ENCODE data around the gene DEUP1.

DNA sequence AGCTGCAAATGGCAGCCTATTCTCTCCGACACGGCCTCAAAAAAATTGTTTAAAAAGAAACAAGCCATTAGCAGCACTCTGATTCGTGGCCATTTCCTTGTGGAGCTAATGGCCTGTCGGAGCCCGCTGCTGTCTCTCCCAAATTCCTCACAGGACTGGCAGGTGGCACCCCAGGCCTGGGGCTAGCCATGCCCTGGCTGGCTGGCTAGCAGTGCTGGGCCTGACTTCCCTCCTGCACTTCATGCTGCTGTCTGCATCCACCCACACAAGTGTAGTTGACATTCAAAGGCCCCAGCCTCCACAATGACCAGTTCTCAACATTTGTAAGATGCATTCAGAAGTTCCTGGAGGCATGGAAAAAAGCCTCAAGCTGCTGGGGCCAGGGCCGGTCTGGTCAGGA is 151.2 kb downstream of the DEUP1 start:
- TF ChIP-seq CBFB (CRISPR knock-in tag; IDR thresholded peaks at IDR 0.05) (no peak), CHD2 (IDR thresholded peaks at IDR 0.05; ENCODE audit: low read depth, low read length) (no peak), ZNF57 (CRISPR knock-in tag; IDR thresholded peaks at IDR 0.05) (no peak), ZNF24 (IDR thresholded peaks at IDR 0.05) (no peak), HDAC2 (IDR thresholded peaks at IDR 0.05) (no peak), UBTF (IDR thresholded peaks at IDR 0.05; ENCODE audit: borderline replicate concordance in 1 of 2, low read depth in 2 of 2, low read length in 2 of 2) (no peak), ETV6 (IDR thresholded peaks at IDR 0.05; ENCODE audit: borderline replicate concordance in 1 of 2, low read depth in 2 of 2, low read length in 1 of 2) (no peak), ETV6 (CRISPR knock-in tag; IDR thresholded peaks at IDR 0.05; ENCODE audit: borderline replicate concordance) (no peak)
- TF ChIP-seq, protein P1, sequence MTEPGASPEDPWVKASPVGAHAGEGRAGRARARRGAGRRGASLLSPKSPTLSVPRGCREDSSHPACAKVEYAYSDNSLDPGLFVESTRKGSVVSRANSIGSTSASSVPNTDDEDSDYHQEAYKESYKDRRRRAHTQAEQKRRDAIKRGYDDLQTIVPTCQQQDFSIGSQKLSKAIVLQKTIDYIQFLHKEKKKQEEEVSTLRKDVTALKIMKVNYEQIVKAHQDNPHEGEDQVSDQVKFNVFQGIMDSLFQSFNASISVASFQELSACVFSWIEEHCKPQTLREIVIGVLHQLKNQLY (CRISPR knock-in tag; conservative IDR thresholded peaks at IDR 0.05), result no peak
